ENCODE measurements around the gene DSE.

The DSE gene

DNA sequence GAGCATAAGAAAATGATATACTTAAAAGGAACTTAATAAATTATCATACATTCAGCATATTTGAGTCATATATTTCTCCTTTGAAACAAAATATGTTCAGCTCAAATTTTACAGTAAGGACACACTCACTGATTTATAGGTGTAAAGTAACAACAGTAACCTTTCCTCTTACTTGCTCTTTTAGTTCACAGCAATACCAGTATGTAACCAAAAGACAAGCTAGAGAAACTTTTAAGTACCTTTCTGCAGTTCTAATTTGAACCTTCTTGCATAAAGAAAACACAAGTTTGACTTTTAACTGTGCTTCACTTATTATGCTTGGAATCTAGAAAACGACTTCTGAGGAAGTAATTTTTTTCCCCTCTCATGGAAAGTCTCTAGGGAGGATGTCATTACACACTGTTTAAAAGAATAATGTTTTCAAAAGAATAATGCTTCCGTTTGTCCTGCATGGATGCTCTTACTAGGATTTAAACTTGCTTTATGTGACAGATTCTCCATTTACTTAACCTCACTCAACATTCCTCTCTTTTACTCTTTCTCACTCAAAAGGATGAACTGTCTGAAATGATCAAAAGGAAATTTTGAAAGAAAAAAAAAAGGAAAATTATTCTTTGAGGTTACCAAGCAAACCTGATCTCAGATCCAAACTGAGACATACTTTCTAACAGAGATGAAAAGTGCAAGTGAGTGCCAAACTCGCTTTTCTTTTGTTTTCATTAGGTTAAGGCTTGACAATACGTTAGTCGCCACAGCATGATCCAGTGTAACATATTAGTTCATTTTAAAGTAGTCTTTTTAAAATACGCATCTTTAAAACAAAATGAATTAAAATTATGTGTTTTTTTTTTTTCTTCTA is 68.1 kb downstream of the DSE start:
- no peak overlapping the region for H3K27ac ChIP-seq (ENCODE audit: low read depth in 2 of 2, low read length in 2 of 2)
- no peaks in the 10 kb centered on the region for H3K36me3 ChIP-seq (ENCODE audit: control insufficient read depth in 2 of 2, insufficient read depth in 2 of 2, low read length in 2 of 2)
- no peaks in the 10 kb centered on the region for H3K27me3 ChIP-seq (ENCODE audit: control insufficient read depth in 2 of 2, insufficient read depth in 2 of 2, low read length in 2 of 2)
- no peaks in the 10 kb centered on the region for H3K4me1 ChIP-seq (ENCODE audit: control insufficient read depth in 2 of 2, insufficient read depth in 2 of 2, low read length in 2 of 2)
- H3K4me3 ChIP-seq (ENCODE audit: low read length in 2 of 2) = no peak overlapping the region
- no peak overlapping the region for H3K9ac ChIP-seq (ENCODE audit: low read depth in 1 of 2, low read length in 2 of 2)
- H3K9me3 ChIP-seq (ENCODE audit: control insufficient read depth in 2 of 2, low read length in 2 of 2) = no peaks in the 10 kb centered on the region

DNA sequence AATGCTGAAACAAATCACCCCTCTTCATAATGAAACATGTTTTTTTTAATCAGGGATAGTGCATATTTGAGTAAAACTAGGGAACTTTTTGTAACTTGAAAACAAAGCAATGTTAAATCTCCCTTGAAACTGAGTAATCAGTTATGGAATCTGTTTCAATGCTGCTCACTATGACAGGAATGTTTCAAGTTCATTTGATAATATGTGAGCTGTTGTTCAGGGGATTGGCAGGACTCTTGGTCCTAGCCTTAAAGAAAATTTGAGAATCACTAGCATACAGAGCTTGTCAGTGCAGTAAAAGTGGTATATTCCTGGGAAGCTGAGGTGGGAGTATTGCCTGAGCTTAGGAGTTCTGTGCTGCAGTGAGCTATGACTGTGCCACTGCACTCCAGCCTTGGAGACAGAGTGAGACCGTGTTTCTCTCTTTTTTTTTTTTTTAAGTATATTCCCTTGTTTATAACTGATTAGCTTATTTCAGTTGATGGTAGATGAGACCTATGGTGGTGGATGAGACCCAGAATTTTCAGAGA is 68.8 kb downstream of the DSE start:
- Histone ChIP-seq H3K9me3 (ENCODE audit: control insufficient read depth in 2 of 2, low read length in 2 of 2) (no peaks in the 10 kb centered on the region), H3K4me1 (ENCODE audit: control insufficient read depth in 2 of 2, insufficient read depth in 2 of 2, low read length in 2 of 2) (no peaks in the 10 kb centered on the region), H3K4me3 (ENCODE audit: low read length in 2 of 2) (no peak overlapping the region), H3K27me3 (ENCODE audit: control insufficient read depth in 2 of 2, insufficient read depth in 2 of 2, low read length in 2 of 2) (no peaks in the 10 kb centered on the region), H3K36me3 (ENCODE audit: control insufficient read depth in 2 of 2, insufficient read depth in 2 of 2, low read length in 2 of 2) (no peaks in the 10 kb centered on the region), H3K9ac (ENCODE audit: low read depth in 1 of 2, low read length in 2 of 2) (no peak overlapping the region), H3K27ac (ENCODE audit: low read depth in 2 of 2, low read length in 2 of 2) (no peak overlapping the region)

DNA sequence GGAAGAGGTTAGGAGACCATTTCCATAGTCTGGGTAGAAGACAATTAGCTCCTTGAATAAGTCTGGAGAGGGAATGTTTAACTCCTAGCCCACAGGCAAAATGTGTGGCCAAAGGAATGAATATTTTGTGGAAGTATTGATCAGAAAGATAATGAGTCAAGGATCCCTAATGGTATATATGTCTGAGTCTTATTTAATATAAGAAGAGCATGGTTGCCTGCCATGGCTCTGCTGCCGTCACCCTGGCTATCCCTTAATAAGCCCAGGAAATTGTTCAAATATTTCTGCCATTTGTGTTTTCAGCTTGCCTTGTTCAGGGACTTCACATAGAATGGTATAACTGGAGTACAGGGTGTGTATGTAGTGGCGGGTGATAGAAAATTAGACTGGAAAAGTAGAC is 72.4 kb downstream of the DSE start:
- no peak overlapping the region for H3K27ac ChIP-seq (ENCODE audit: low read depth in 2 of 2, low read length in 2 of 2)
- H3K9ac ChIP-seq (ENCODE audit: low read depth in 1 of 2, low read length in 2 of 2) = no peak overlapping the region
- no peak overlapping the region for H3K4me3 ChIP-seq (ENCODE audit: low read length in 2 of 2)
- H3K4me1 ChIP-seq (ENCODE audit: control insufficient read depth in 2 of 2, insufficient read depth in 2 of 2, low read length in 2 of 2) = peaks cover 0 to 3% of the 10 kb centered on the region in 2 donors
- no peaks in the 10 kb centered on the region for H3K9me3 ChIP-seq (ENCODE audit: control insufficient read depth in 2 of 2, low read length in 2 of 2)
- no peaks in the 10 kb centered on the region for H3K36me3 ChIP-seq (ENCODE audit: control insufficient read depth in 2 of 2, insufficient read depth in 2 of 2, low read length in 2 of 2)
- H3K27me3 ChIP-seq (ENCODE audit: control insufficient read depth in 2 of 2, insufficient read depth in 2 of 2, low read length in 2 of 2) = no peaks in the 10 kb centered on the region

DNA sequence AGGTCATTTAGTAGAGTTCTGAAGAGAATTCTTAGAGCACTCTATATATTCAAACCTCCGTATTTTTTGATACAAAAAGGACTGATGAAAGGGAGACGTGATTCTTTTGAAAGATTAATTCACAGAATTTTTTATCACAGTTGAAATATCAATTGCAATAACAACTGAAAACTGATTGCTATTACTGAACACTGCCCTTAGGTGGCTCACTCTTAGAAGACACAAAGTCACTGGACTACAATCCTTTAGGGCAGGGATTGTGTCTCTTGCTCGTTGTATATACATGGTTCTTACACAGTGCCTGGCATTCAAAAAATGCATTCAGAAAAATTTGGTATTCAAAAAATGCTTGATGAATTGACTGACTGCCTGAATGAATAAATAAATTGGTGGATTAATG is 73.3 kb downstream of the DSE start:
- H3K27ac ChIP-seq (ENCODE audit: low read depth in 2 of 2, low read length in 2 of 2) = no peak overlapping the region
- no peaks in the 10 kb centered on the region for H3K9me3 ChIP-seq (ENCODE audit: control insufficient read depth in 2 of 2, low read length in 2 of 2)
- H3K27me3 ChIP-seq (ENCODE audit: control insufficient read depth in 2 of 2, insufficient read depth in 2 of 2, low read length in 2 of 2) = no peaks in the 10 kb centered on the region
- no peak overlapping the region for H3K9ac ChIP-seq (ENCODE audit: low read depth in 1 of 2, low read length in 2 of 2)
- peaks cover 0 to 3% of the 10 kb centered on the region in 2 donors for H3K4me1 ChIP-seq (ENCODE audit: control insufficient read depth in 2 of 2, insufficient read depth in 2 of 2, low read length in 2 of 2)
- no peak overlapping the region for H3K4me3 ChIP-seq (ENCODE audit: low read length in 2 of 2)
- no peaks in the 10 kb centered on the region for H3K36me3 ChIP-seq (ENCODE audit: control insufficient read depth in 2 of 2, insufficient read depth in 2 of 2, low read length in 2 of 2)

DNA sequence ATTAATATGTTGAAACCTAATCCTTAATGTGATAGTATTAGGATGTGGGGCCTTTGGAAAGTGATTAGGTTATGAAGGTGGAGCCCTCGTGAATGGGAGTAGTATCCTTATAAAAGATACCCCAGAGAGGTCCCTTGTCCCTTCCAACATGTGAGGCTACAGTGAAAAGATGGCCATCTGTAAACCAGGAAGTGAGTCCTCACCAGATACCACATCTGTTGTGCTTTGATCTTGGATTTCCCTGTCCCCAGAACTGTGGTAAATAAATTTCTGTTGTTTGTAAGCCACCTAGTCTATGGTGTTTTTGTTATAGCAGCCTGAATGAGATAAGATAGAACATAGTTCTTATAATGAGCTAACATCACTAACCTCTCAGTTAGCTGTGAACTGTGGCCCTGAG is 73.8 kb downstream of the DSE start:
- H3K27me3 ChIP-seq (ENCODE audit: control insufficient read depth in 2 of 2, insufficient read depth in 2 of 2, low read length in 2 of 2) = no peaks in the 10 kb centered on the region
- H3K4me1 ChIP-seq (ENCODE audit: control insufficient read depth in 2 of 2, insufficient read depth in 2 of 2, low read length in 2 of 2) = peaks cover 0 to 3% of the 10 kb centered on the region in 2 donors
- H3K36me3 ChIP-seq (ENCODE audit: control insufficient read depth in 2 of 2, insufficient read depth in 2 of 2, low read length in 2 of 2) = no peaks in the 10 kb centered on the region
- H3K27ac ChIP-seq (ENCODE audit: low read depth in 2 of 2, low read length in 2 of 2) = no peak overlapping the region
- H3K9ac ChIP-seq (ENCODE audit: low read depth in 1 of 2, low read length in 2 of 2) = no peak overlapping the region
- no peaks in the 10 kb centered on the region for H3K9me3 ChIP-seq (ENCODE audit: control insufficient read depth in 2 of 2, low read length in 2 of 2)
- H3K4me3 ChIP-seq (ENCODE audit: low read length in 2 of 2) = no peak overlapping the region

DNA sequence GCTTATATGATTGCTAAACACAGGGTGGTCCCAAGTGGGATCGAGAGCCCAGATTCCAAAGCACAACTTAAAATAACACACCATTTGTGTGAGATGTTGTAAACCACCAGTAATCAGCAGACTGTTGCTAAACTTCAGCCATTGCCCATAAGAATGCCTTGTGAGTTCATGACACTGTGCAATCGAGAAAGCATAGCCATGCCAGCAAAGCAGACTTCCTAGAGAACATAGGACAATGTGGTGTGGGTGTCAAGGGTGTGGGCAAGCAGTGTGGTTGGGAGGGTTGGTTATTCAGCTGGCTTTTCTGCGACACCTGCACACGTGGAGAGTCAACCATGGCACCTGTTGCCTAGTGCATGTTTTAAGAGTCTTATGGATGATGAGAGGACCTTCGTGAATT is 74.4 kb downstream of the DSE start:
- peaks cover 0 to 3% of the 10 kb centered on the region in 2 donors for H3K4me1 ChIP-seq (ENCODE audit: control insufficient read depth in 2 of 2, insufficient read depth in 2 of 2, low read length in 2 of 2)
- H3K36me3 ChIP-seq (ENCODE audit: control insufficient read depth in 2 of 2, insufficient read depth in 2 of 2, low read length in 2 of 2) = no peaks in the 10 kb centered on the region
- H3K27ac ChIP-seq (ENCODE audit: low read depth in 2 of 2, low read length in 2 of 2) = no peak overlapping the region
- H3K27me3 ChIP-seq (ENCODE audit: control insufficient read depth in 2 of 2, insufficient read depth in 2 of 2, low read length in 2 of 2) = no peaks in the 10 kb centered on the region
- no peak overlapping the region for H3K9ac ChIP-seq (ENCODE audit: low read depth in 1 of 2, low read length in 2 of 2)
- H3K9me3 ChIP-seq (ENCODE audit: control insufficient read depth in 2 of 2, low read length in 2 of 2) = no peaks in the 10 kb centered on the region
- H3K4me3 ChIP-seq (ENCODE audit: low read length in 2 of 2) = no peak overlapping the region

- no peaks in the 10 kb centered on the region for H3K27me3 ChIP-seq (ENCODE audit: control insufficient read depth in 2 of 2, insufficient read depth in 2 of 2, low read length in 2 of 2)
- H3K9ac ChIP-seq (ENCODE audit: low read depth in 1 of 2, low read length in 2 of 2) = no peak overlapping the region
- no peaks in the 10 kb centered on the region for H3K9me3 ChIP-seq (ENCODE audit: control insufficient read depth in 2 of 2, low read length in 2 of 2)
- H3K27ac ChIP-seq (ENCODE audit: low read depth in 2 of 2, low read length in 2 of 2) = no peak overlapping the region
- peaks cover 0 to 3% of the 10 kb centered on the region in 2 donors for H3K4me1 ChIP-seq (ENCODE audit: control insufficient read depth in 2 of 2, insufficient read depth in 2 of 2, low read length in 2 of 2)
- H3K36me3 ChIP-seq (ENCODE audit: control insufficient read depth in 2 of 2, insufficient read depth in 2 of 2, low read length in 2 of 2) = no peaks in the 10 kb centered on the region
- H3K4me3 ChIP-seq (ENCODE audit: low read length in 2 of 2) = no peak overlapping the region
Measured at GRCh38 chr6:116446399-116446798, 75.7 kb downstream of the DSE start.

GRCh38 chr6:116447052-116447451 is 76.3 kb downstream of the DSE start:
- H3K4me1 ChIP-seq (ENCODE audit: control insufficient read depth in 2 of 2, insufficient read depth in 2 of 2, low read length in 2 of 2) = peaks cover 0 to 3% of the 10 kb centered on the region in 2 donors
- H3K4me3 ChIP-seq (ENCODE audit: low read length in 2 of 2) = no peak overlapping the region
- H3K27ac ChIP-seq (ENCODE audit: low read depth in 2 of 2, low read length in 2 of 2) = no peak overlapping the region

GRCh38 chr6:116447496-116448011 is 76.8 kb downstream of the DSE start:
- no peaks in the 10 kb centered on the region for H3K9me3 ChIP-seq (ENCODE audit: control insufficient read depth in 2 of 2, low read length in 2 of 2)
- H3K27me3 ChIP-seq (ENCODE audit: control insufficient read depth in 2 of 2, insufficient read depth in 2 of 2, low read length in 2 of 2) = no peaks in the 10 kb centered on the region
- H3K9ac ChIP-seq (ENCODE audit: low read depth in 1 of 2, low read length in 2 of 2) = no peak overlapping the region
- no peak overlapping the region for H3K27ac ChIP-seq (ENCODE audit: low read depth in 2 of 2, low read length in 2 of 2)
- H3K4me1 ChIP-seq (ENCODE audit: control insufficient read depth in 2 of 2, insufficient read depth in 2 of 2, low read length in 2 of 2) = peaks cover 0 to 3% of the 10 kb centered on the region in 2 donors
- no peaks in the 10 kb centered on the region for H3K36me3 ChIP-seq (ENCODE audit: control insufficient read depth in 2 of 2, insufficient read depth in 2 of 2, low read length in 2 of 2)
- no peak overlapping the region for H3K4me3 ChIP-seq (ENCODE audit: low read length in 2 of 2)

More at GRCh38 chr6:116447052-116447451, 76.3 kb downstream of the DSE start:
- Histone ChIP-seq H3K27me3 (ENCODE audit: control insufficient read depth in 2 of 2, insufficient read depth in 2 of 2, low read length in 2 of 2) (no peaks in the 10 kb centered on the region), H3K9ac (ENCODE audit: low read depth in 1 of 2, low read length in 2 of 2) (no peak overlapping the region), H3K36me3 (ENCODE audit: control insufficient read depth in 2 of 2, insufficient read depth in 2 of 2, low read length in 2 of 2) (no peaks in the 10 kb centered on the region), H3K9me3 (ENCODE audit: control insufficient read depth in 2 of 2, low read length in 2 of 2) (no peaks in the 10 kb centered on the region)

GRCh38 chr6:116449565-116449964 is 78.8 kb downstream of the DSE start:
- Histone ChIP-seq H3K4me1 (ENCODE audit: control insufficient read depth in 2 of 2, insufficient read depth in 2 of 2, low read length in 2 of 2) (peaks cover 0 to 3% of the 10 kb centered on the region in 2 donors), H3K36me3 (ENCODE audit: control insufficient read depth in 2 of 2, insufficient read depth in 2 of 2, low read length in 2 of 2) (no peaks in the 10 kb centered on the region), H3K4me3 (ENCODE audit: low read length in 2 of 2) (no peak overlapping the region), H3K9me3 (ENCODE audit: control insufficient read depth in 2 of 2, low read length in 2 of 2) (no peaks in the 10 kb centered on the region), H3K27me3 (ENCODE audit: control insufficient read depth in 2 of 2, insufficient read depth in 2 of 2, low read length in 2 of 2) (no peaks in the 10 kb centered on the region), H3K9ac (ENCODE audit: low read depth in 1 of 2, low read length in 2 of 2) (no peak overlapping the region), H3K27ac (ENCODE audit: low read depth in 2 of 2, low read length in 2 of 2) (no peak overlapping the region)
